Measurements from ENCODE around the gene CYP4F22. TPM values are rescaled to one million over a fixed set of nuclear protein-coding genes. Genes with fewer than 3 reads are reported as not detected.
"Not testable (repeated sequence)": the region's sequence is repeated elsewhere in the genome, so short reads cannot be mapped to it uniquely, and the experiment has no call there.

Gene CYP4F22
- polyA plus RNA-seq, 12 donors = 0.32 to 1.8 (median 1.5) TPM; not detected in 9

- DNase-seq = no peak
These were observed 67.1 kb downstream of the CYP4F22 start for GRCh38 chr19:15575406-15575805.

- no peak for DNase-seq
These were observed 68.3 kb downstream of the CYP4F22 start for GRCh38 chr19:15576526-15577156.

- no peak for DNase-seq
These were observed 69.0 kb downstream of the CYP4F22 start for GRCh38 chr19:15577184-15577771.

- DNase-seq = no peak
These were observed 75.0 kb downstream of the CYP4F22 start for GRCh38 chr19:15583346-15583745.

GRCh38 chr19:15584095-15584494 is 75.8 kb downstream of the CYP4F22 start:
- no peak for DNase-seq

- peak; percentile 67 for DNase-seq
These were observed 76.3 kb downstream of the CYP4F22 start for GRCh38 chr19:15584541-15585115.

- DNase-seq = no peak
These were observed 79.3 kb downstream of the CYP4F22 start for GRCh38 chr19:15587663-15588062.

- no peak for DNase-seq
These were observed 79.9 kb downstream of the CYP4F22 start for GRCh38 chr19:15588265-15588664.

- DNase-seq = no peak
These were observed 81.6 kb downstream of the CYP4F22 start for GRCh38 chr19:15589760-15590451.

GRCh38 chr19:15591796-15592195 is 83.5 kb downstream of the CYP4F22 start:
- DNase-seq = no peak

- not testable (repeated sequence) for DNase-seq
These were observed 84.2 kb downstream of the CYP4F22 start for GRCh38 chr19:15592506-15592905.

GRCh38 chr19:15593766-15594165 is 85.4 kb downstream of the CYP4F22 start:
- not testable (repeated sequence) for DNase-seq

- DNase-seq = no peak
These were observed 86.7 kb downstream of the CYP4F22 start for GRCh38 chr19:15595069-15595468.

Other genes with a start within 250 kb of the CYP4F22 start
- 10 to 100 TPM in 11 of 12 donors, not detected in 1; 32.9 to 69.3 (median 37.9) TPM for gene BRD4, start 176.0 kb upstream of the CYP4F22 start, polyA plus RNA-seq (ENCODE audit: insufficient read length in 12 of 12)
- gene AKAP8, start 128.7 kb upstream of the CYP4F22 start, polyA plus RNA-seq (ENCODE audit: insufficient read length in 12 of 12) = 10 to 100 TPM in 11 of 12 donors, not detected in 1; 15.6 to 29.7 (median 20.1) TPM
- 10 to 100 TPM in 11 of 12 donors, not detected in 1; 51.0 to 97.8 (median 76.5) TPM for gene AKAP8L, start 89.5 kb upstream of the CYP4F22 start, polyA plus RNA-seq (ENCODE audit: insufficient read length in 12 of 12)
- 10 to 100 TPM in 11 of 12 donors, not detected in 1; 20.6 to 41.1 (median 25.5) TPM for gene WIZ, start 58.6 kb upstream of the CYP4F22 start, polyA plus RNA-seq (ENCODE audit: insufficient read length in 12 of 12)
- 1 to 10 TPM in 7 of 12 donors, under 1 TPM in 4, not detected in 1; 0.66 to 4.9 (median 1.0) TPM for gene RASAL3, start 44.0 kb upstream of the CYP4F22 start, polyA plus RNA-seq (ENCODE audit: insufficient read length in 12 of 12)
- gene PGLYRP2, start 29.0 kb upstream of the CYP4F22 start, polyA plus RNA-seq (ENCODE audit: insufficient read length in 12 of 12) = under 1 TPM in 1 of 12 donors, not detected in 11; 0.26 TPM
- under 1 TPM in 1 of 12 donors, not detected in 11; 0.06 TPM for gene CYP4F8, start 106.7 kb downstream of the CYP4F22 start, polyA plus RNA-seq (ENCODE audit: insufficient read length in 12 of 12)
- gene CYP4F3, start 132.4 kb downstream of the CYP4F22 start, polyA plus RNA-seq (ENCODE audit: insufficient read length in 12 of 12) = 1 to 10 TPM in 1 of 12 donors, under 1 TPM in 8, not detected in 3; 0.08 to 1.2 (median 0.20) TPM
- 1 to 10 TPM in 4 of 12 donors, under 1 TPM in 7, not detected in 1; 0.20 to 9.4 (median 0.73) TPM for gene CYP4F12, start 164.6 kb downstream of the CYP4F22 start, polyA plus RNA-seq (ENCODE audit: insufficient read length in 12 of 12)
- gene OR10H2, start 219.5 kb downstream of the CYP4F22 start, polyA plus RNA-seq (ENCODE audit: insufficient read length in 12 of 12) = not detected
- not detected for gene OR10H3, start 229.5 kb downstream of the CYP4F22 start, polyA plus RNA-seq (ENCODE audit: insufficient read length in 12 of 12)

Data from muscle of arm (tissue), 12 donors.